CD8-positive, alpha-beta memory T cell (primary cell): Measurements from ENCODE around the gene FREM1. TPM values are rescaled to one million over a fixed set of nuclear protein-coding genes. Genes with fewer than 3 reads are reported as not detected.

Source experiments
- CTCF ChIA-PET: fragments of 350-600 bp; sonication (Branson Sonifier 250); formaldehyde crosslinking; loops from one replicate; lab custom pipeline; 2021; ENCODE audit warnings: antibody characterized with exemption; lab: Charles Lee
- POLR2A ChIA-PET: fragments of 350-600 bp; sonication (Branson Sonifier 250); formaldehyde crosslinking; loops from one replicate; lab custom pipeline; 2021; ENCODE audit warnings: antibody characterized with exemption; lab: Charles Lee
- DNase-seq, 5 donors: peaks; one replicate each; pipeline versions ENCODE4 v3.0.0 to v3.0.0-alpha.2; 2020 to 2022; ENCODE audit warnings: mixed read lengths in 1 of 5
- H3K27ac ChIP-seq: one replicate; pipeline ENCODE4 v1.7.0; 2013; ENCODE audit warnings: low read depth, mild to moderate bottlenecking, low read length, moderate library complexity
- H3K27me3 ChIP-seq: 2 replicates; pipeline ENCODE4 v1.7.0; 2013; ENCODE audit warnings: low read length, mild to moderate bottlenecking; ENCODE audit not compliant: insufficient read depth, poor library complexity, severe bottlenecking
- H3K36me3 ChIP-seq: 2 replicates; pipeline ENCODE4 v1.7.0; 2013; ENCODE audit warnings: mild to moderate bottlenecking, low read length, moderate library complexity; ENCODE audit not compliant: insufficient read depth
- H3K4me1 ChIP-seq: 2 replicates; pipeline ENCODE4 v1.7.0; 2013; ENCODE audit warnings: mild to moderate bottlenecking, low read length, moderate library complexity; ENCODE audit not compliant: insufficient read depth
- H3K4me3 ChIP-seq: 2 replicates; pipeline ENCODE4 v1.7.0; 2013; ENCODE audit warnings: mild to moderate bottlenecking, low read length
- H3K9me3 ChIP-seq: 2 replicates; pipeline ENCODE4 v1.7.0; 2013; ENCODE audit warnings: mild to moderate bottlenecking, low read length
- H3K27ac Mint-ChIP-seq, 8 donors: one replicate each; pipeline ENCODE4 v1.8.0; 2020 to 2021; ENCODE audit warnings: mixed read lengths in 8 of 8, mild to moderate bottlenecking in 6 of 8, inconsistent platforms in 3 of 8, moderate library complexity in 3 of 8
- H3K27me3 Mint-ChIP-seq, 2 donors: one replicate each; pipeline ENCODE4 v1.8.0; 2020 to 2021; ENCODE audit warnings: mixed read lengths in 2 of 2, mild to moderate bottlenecking in 1 of 2, moderate library complexity in 1 of 2
- H3K36me3 Mint-ChIP-seq, 3 donors: one replicate each; pipeline ENCODE4 v1.8.0; 2020 to 2021; ENCODE audit warnings: mixed read lengths in 3 of 3, inconsistent platforms in 1 of 3, mild to moderate bottlenecking in 1 of 3
- H3K4me1 Mint-ChIP-seq, 3 donors: one replicate each; pipeline ENCODE4 v1.8.0; 2020 to 2021; ENCODE audit warnings: mixed read lengths in 3 of 3, inconsistent platforms in 1 of 3, mild to moderate bottlenecking in 1 of 3
- H3K4me3 Mint-ChIP-seq, 7 donors: one replicate each; pipeline ENCODE4 v1.8.0; 2020 to 2021; ENCODE audit warnings: mixed read lengths in 7 of 7, mild to moderate bottlenecking in 6 of 7, moderate library complexity in 4 of 7, inconsistent platforms in 2 of 7
- H3K9me3 Mint-ChIP-seq, 5 donors: one replicate each; pipeline ENCODE4 v1.8.0; 2020 to 2022; ENCODE audit warnings: mixed read lengths in 5 of 5, mild to moderate bottlenecking in 3 of 5, moderate library complexity in 2 of 5, inconsistent platforms in 1 of 5
- polyA plus RNA-seq: library from polyadenylated mRNA; unstranded; fragments of 300-500 nt; fragmentation: Illumina TruSeq; gene quantifications from one replicate; pipeline ENCODE4 v1.2.3, GENCODE V29; 2021
- total RNA-seq, 2 experiments: library from RNA; stranded (reverse); gene quantifications; one replicate each; pipeline ENCODE4 v1.2.3, GENCODE V29; 2021

Gene FREM1
- total and polyA plus RNA-seq, 3 experiments from 2014 or later: not detected

DNA sequence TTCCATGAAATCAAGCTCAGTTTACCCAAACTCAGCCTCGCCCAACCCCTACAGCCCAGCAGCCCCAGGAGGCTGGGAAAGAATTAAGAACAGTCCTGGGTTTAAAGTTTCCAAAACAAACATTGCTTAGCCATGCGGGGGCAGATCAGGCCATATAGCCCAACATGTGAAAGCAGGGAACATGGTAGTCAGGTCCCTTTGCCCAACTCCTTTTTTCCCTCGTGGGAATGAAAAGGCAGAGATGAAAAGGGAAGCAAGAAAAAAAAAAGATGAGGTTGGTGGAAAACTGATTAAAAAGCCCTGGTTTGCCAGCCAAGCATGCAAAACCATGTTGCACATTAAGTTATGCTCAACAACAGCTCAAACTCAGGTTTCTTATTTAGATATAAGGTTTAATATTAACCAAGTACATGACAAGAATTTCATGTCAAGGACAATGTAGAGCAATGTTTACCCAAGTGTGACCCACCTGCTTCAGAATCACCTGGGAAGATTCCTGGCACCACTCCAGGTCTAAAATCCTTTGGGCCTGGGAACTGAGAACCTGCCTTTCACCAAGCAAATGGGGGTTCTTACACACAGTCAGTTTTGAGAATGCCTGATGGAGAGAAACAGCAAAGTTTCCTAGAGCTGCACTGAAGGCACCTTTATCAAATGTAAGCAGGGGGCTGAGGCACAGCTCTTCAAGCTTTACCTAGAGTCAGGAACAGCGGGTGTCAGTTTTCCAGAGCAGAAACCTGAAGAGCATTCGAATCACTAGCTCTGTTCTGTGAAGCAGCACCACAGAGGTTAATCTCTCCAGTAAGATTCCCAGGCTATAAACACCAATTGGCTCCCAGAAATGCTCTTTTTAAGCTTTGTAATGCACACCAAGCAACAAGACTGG is 1.7 kb downstream of the FREM1 start:
- no peaks in the 10 kb centered on the region for H3K27me3 Mint-ChIP-seq
- Histone ChIP-seq H3K4me1 (no peaks in the 10 kb centered on the region), H3K4me3 (no peak overlapping the region), H3K36me3 (no peaks in the 10 kb centered on the region), H3K27ac (no peak overlapping the region), H3K9me3 (no peaks in the 10 kb centered on the region), H3K27me3 (no peaks in the 10 kb centered on the region)
- ChIA-PET CTCF (no interaction called here), POLR2A (no interaction called here)
- DNase-seq: no peak
- no peaks in the 10 kb centered on the region for H3K4me1 Mint-ChIP-seq
- H3K27ac Mint-ChIP-seq: peak overlapping the region in 1 of 8 donors; percentile 29
- H3K4me3 Mint-ChIP-seq: no peak overlapping the region
- H3K9me3 Mint-ChIP-seq: peaks cover 0 to 2% (median 0%) of the 10 kb centered on the region in 5 donors
- H3K36me3 Mint-ChIP-seq: no peaks in the 10 kb centered on the region

DNA sequence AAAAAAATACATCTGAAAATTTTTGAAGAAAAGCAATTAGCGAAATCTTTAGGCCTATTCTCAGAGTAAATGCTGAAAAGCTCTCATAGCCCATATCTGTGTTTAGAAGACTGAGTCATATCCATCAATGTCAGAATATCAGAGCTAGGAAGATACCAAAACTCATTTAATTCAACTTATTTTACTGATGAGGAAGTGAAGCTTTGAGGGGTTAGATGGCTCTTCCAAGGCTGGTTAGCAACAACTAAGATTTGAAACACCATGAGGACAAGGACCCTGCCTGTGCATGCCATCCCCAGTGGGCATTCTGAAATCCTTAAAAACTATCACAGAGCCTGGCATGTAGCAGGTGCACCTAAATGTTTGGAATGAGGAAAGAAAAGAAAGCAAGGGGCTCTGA is 2.5 kb downstream of the FREM1 start:
- H3K36me3 ChIP-seq: no peaks in the 10 kb centered on the region
- Mint-ChIP-seq H3K27ac (no peak overlapping the region), H3K27me3 (no peaks in the 10 kb centered on the region), H3K9me3 (peaks cover 0 to 2% (median 0%) of the 10 kb centered on the region in 5 donors), H3K36me3 (no peaks in the 10 kb centered on the region), H3K4me1 (no peaks in the 10 kb centered on the region), H3K4me3 (no peak overlapping the region)
- no peaks in the 10 kb centered on the region for H3K9me3 ChIP-seq
- DNase-seq: no peak
- CTCF ChIA-PET: no interaction called here
- H3K27me3 ChIP-seq: no peaks in the 10 kb centered on the region
- no peaks in the 10 kb centered on the region for H3K4me1 ChIP-seq
- POLR2A ChIA-PET: no interaction called here
- no peak overlapping the region for H3K27ac ChIP-seq
- H3K4me3 ChIP-seq: no peak overlapping the region

DNA sequence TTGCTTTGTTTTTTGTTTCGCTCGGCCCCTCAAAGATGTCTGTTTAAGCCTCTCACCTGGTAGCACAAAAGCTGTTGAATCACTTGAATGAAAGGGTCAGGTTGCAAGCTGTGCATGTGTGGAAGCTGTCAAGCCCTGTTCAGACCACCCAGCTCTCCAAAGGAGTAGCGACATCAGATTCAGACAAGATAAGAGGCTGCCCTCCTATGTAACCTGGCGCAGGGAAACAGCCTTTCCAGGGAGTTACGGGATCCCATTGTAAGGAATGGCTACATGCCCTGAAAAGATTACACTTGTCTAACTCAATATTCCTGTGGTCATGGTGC is 2.9 kb downstream of the FREM1 start:
- no peak for DNase-seq
- no peaks in the 10 kb centered on the region for H3K4me1 ChIP-seq
- H3K27me3 Mint-ChIP-seq: no peaks in the 10 kb centered on the region
- H3K36me3 ChIP-seq: no peaks in the 10 kb centered on the region
- no peak overlapping the region for H3K27ac ChIP-seq
- H3K9me3 Mint-ChIP-seq: peaks cover 0 to 2% (median 0%) of the 10 kb centered on the region in 5 donors
- no peaks in the 10 kb centered on the region for H3K4me1 Mint-ChIP-seq
- no peak overlapping the region for H3K4me3 Mint-ChIP-seq
- H3K9me3 ChIP-seq: no peaks in the 10 kb centered on the region
- H3K27me3 ChIP-seq: no peaks in the 10 kb centered on the region
- POLR2A ChIA-PET: no interaction called here
- no peak overlapping the region for H3K4me3 ChIP-seq
- H3K36me3 Mint-ChIP-seq: no peaks in the 10 kb centered on the region
- no peak overlapping the region for H3K27ac Mint-ChIP-seq
- CTCF ChIA-PET: no interaction called here

DNA sequence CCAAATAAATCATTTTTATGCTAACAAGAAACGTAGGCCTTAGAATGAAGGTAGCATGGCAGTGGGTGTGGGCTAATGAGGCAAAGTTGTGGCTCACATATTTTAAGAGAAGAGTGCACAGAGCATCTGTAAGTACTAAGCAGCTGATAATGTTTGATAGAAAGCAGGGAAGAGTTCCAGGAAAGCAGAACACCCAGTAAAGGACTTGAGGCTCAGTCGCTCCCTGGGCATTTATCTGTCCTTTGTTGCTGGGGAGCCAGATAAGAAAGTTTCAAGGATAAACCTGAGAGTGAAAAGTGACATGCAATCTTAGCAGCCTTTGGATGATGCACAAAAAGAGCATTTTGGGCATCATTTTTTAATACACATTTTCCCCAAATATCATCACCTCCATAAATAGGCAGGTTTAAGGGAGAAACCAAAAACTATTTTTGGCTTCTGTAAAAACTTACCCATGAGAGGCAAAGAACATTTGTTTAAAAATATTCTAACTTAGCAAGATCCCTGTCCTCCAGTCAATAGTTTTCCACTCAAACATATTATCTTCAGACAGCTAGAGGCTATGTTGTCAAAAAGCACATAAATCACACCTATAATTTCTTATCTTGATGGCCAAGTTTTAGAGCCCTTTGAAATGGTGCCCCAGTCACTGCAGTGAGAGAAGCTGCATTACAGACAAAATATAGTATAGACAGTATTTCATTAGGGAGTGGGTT is 3.4 kb downstream of the FREM1 start:
- Histone ChIP-seq H3K36me3 (no peaks in the 10 kb centered on the region), H3K4me3 (no peak overlapping the region), H3K27ac (no peak overlapping the region), H3K4me1 (no peaks in the 10 kb centered on the region), H3K27me3 (no peaks in the 10 kb centered on the region), H3K9me3 (no peaks in the 10 kb centered on the region)
- H3K36me3 Mint-ChIP-seq: no peaks in the 10 kb centered on the region
- H3K27ac Mint-ChIP-seq: no peak overlapping the region
- ChIA-PET CTCF (no interaction called here), POLR2A (no interaction called here)
- H3K9me3 Mint-ChIP-seq: peaks cover 0 to 2% (median 0%) of the 10 kb centered on the region in 5 donors
- H3K27me3 Mint-ChIP-seq: no peaks in the 10 kb centered on the region
- H3K4me1 Mint-ChIP-seq: no peaks in the 10 kb centered on the region
- no peak for DNase-seq
- H3K4me3 Mint-ChIP-seq: no peak overlapping the region

DNA sequence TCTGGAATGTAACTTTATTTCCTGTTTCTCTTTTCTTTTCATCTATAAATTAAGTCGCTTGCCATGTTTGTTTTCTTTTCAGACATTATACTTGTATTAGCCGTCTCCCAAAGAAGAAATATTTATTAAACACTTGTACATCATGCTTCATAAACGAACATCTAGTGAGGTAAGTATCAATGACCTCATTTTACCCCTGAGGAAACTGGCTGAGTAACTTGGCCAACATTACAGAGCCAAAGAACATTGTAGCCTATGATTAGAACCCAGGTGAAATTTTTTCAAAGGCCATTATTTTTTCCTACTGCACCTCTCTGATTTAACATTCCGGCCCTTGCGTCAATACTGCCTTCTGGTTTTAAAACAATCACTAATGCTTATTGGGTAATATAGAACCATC is 4.2 kb downstream of the FREM1 start:
- H3K9me3 ChIP-seq: no peaks in the 10 kb centered on the region
- H3K36me3 Mint-ChIP-seq: no peaks in the 10 kb centered on the region
- no peak overlapping the region for H3K27ac ChIP-seq
- peaks cover 0 to 2% (median 0%) of the 10 kb centered on the region in 5 donors for H3K9me3 Mint-ChIP-seq
- ChIA-PET CTCF (no interaction called here), POLR2A (no interaction called here)
- H3K27me3 Mint-ChIP-seq: no peaks in the 10 kb centered on the region
- H3K4me3 ChIP-seq: no peak overlapping the region
- H3K27me3 ChIP-seq: no peaks in the 10 kb centered on the region
- no peak for DNase-seq
- H3K4me1 ChIP-seq: no peaks in the 10 kb centered on the region
- H3K4me3 Mint-ChIP-seq: no peak overlapping the region
- H3K36me3 ChIP-seq: no peaks in the 10 kb centered on the region
- H3K4me1 Mint-ChIP-seq: no peaks in the 10 kb centered on the region
- H3K27ac Mint-ChIP-seq: no peak overlapping the region

DNA sequence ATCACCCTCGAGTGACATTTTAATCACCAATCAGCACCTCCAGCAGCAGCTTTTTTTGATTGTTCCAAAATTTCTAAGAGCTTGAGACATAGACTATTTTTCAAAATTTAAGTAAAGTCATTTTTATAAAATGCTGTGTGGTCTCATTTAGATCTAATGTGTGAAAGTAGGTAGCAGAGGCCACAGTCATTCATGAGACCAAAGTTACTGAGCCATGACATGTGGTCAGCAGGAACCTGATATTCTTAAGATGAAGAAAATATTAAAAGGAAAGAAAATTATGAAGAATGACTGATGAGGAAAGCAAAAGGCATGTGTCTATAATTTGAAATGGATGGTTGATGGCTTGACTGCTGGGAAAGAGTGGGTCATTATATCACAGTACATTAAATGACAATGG is 7.2 kb downstream of the FREM1 start:
- Mint-ChIP-seq H3K36me3 (no peaks in the 10 kb centered on the region), H3K27me3 (no peaks in the 10 kb centered on the region), H3K4me1 (no peaks in the 10 kb centered on the region), H3K27ac (no peak overlapping the region), H3K9me3 (peaks cover 0 to 2% (median 0%) of the 10 kb centered on the region in 5 donors), H3K4me3 (no peak overlapping the region)
- ChIA-PET CTCF (interaction anchor here (1.1 kb wide), 1 partner anchor 20 kb away, joined by 3 read pairs; no protein-coding TSS in a partner anchor), POLR2A (no interaction called here)
- no peaks in the 10 kb centered on the region for H3K27me3 ChIP-seq
- no peak overlapping the region for H3K4me3 ChIP-seq
- H3K36me3 ChIP-seq: no peaks in the 10 kb centered on the region
- no peaks in the 10 kb centered on the region for H3K9me3 ChIP-seq
- H3K4me1 ChIP-seq: no peaks in the 10 kb centered on the region
- DNase-seq: no peak
- H3K27ac ChIP-seq: no peak overlapping the region

DNA sequence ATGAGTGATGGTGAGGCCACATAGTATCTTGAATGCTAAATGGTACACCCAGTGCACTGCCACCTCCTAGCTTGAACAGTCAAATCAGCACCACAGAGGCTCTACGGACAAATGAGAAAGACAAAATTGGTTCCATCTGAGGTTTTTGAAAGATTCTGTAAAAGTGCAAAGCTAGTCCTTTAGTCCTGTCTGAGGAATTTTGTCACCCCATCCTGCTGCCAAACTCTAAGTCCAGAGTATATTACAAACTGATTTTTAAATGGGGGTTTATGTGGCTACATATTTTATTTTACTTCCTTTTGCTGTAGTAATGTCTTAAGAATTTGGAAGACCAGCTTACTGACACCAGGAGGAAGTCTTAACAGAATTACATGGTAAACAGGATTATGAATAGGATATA is 7.7 kb downstream of the FREM1 start:
- no peaks in the 10 kb centered on the region for H3K27me3 Mint-ChIP-seq
- ChIA-PET POLR2A (no interaction called here), CTCF (interaction anchor here (1.1 kb wide), 1 partner anchor 20 kb away, joined by 3 read pairs; no protein-coding TSS in a partner anchor)
- no peak for DNase-seq
- Histone ChIP-seq H3K27ac (no peak overlapping the region), H3K27me3 (no peaks in the 10 kb centered on the region), H3K9me3 (no peaks in the 10 kb centered on the region), H3K4me3 (no peak overlapping the region), H3K36me3 (no peaks in the 10 kb centered on the region), H3K4me1 (no peaks in the 10 kb centered on the region)
- no peaks in the 10 kb centered on the region for H3K36me3 Mint-ChIP-seq
- H3K4me3 Mint-ChIP-seq: no peak overlapping the region
- peaks cover 0 to 2% (median 0%) of the 10 kb centered on the region in 5 donors for H3K9me3 Mint-ChIP-seq
- H3K27ac Mint-ChIP-seq: no peak overlapping the region
- H3K4me1 Mint-ChIP-seq: no peaks in the 10 kb centered on the region

DNA sequence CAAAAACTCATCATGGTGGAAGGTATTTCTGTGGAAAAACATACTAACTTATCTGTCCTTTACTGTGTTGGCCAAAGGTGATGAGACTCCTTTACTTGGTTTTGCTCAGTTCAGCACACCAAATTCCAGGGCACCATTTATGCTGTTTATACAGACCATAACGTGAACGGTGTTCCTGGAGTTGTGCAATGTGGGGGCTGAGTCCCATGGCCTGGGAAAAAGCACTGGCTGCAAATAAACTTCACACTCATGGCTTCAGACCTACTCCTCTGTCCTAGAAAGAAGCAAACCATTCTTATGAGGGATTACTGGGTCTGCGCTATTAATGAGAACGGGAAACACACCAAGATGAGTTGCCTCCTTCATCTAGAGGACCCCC is 10.4 kb downstream of the FREM1 start:
- Histone ChIP-seq H3K4me1 (no peaks in the 10 kb centered on the region), H3K4me3 (no peak overlapping the region), H3K36me3 (no peaks in the 10 kb centered on the region), H3K27me3 (no peaks in the 10 kb centered on the region), H3K9me3 (no peaks in the 10 kb centered on the region), H3K27ac (no peak overlapping the region)
- ChIA-PET CTCF (no interaction called here), POLR2A (no interaction called here)
- no peak overlapping the region for H3K4me3 Mint-ChIP-seq
- no peaks in the 10 kb centered on the region for H3K4me1 Mint-ChIP-seq
- H3K9me3 Mint-ChIP-seq: peaks cover 0 to 5% (median 0%) of the 10 kb centered on the region in 5 donors
- H3K27me3 Mint-ChIP-seq: peaks cover 0 to 2% of the 10 kb centered on the region in 2 donors
- no peak overlapping the region for H3K27ac Mint-ChIP-seq
- H3K36me3 Mint-ChIP-seq: no peaks in the 10 kb centered on the region
- no peak for DNase-seq
